K562 (cell line): ENCODE data around the gene KIF15. TPM values are rescaled to one million over a fixed set of nuclear protein-coding genes. Genes with fewer than 3 reads are reported as not detected.

Source experiments
- ATAC-seq: fragments of 200-7000 bp; cut with Tn5 transposase; 3 replicates; pipeline ENCODE4 v1.9.1; 2020; ENCODE audit warnings: moderate library complexity
- BruUV-seq: library from RNA; stranded (reverse); fragments of 400-500 nt; replicated peaks from 2 replicates; lab custom pipeline; 2021; lab: Mats Ljungman, UMichigan
- CTCF ChIA-PET: fragments of 300-600 bp; formaldehyde crosslinking; extraction: SDS; loops from one replicate; lab custom pipeline; 2021; ENCODE audit warnings: low intra/inter-chr PET ratio; lab: Yijun Ruan, JAX
- POLR2A ChIA-PET: fragments of 300-600, 350-650 bp; sonication (Branson Sonifier 250); formaldehyde crosslinking; extraction: SDS; loops from one replicate; lab custom pipeline; 2021; ENCODE audit warnings: antibody characterized with exemption, inconsistent platforms; lab: Yijun Ruan, JAX
- DNase-seq, 4 experiments: peaks; one replicate each; pipeline versions ENCODE4 v3.0.0 to v3.0.0-alpha.2; 2011 to 2018; ENCODE audit warnings: low spot score in 3 of 4, mixed read lengths in 3 of 4; ENCODE audit errors: extremely low read depth in 1 of 4
- FAIRE-seq: peaks from 2 replicates; lab custom pipeline; 2011; peaks lifted over from hg19 to GRCh38; lab: Jason Lieb, UNC
- H2AFZ ChIP-seq: 2 replicates; pipeline ENCODE4 v1.6.0; 2011; ENCODE audit warnings: low read depth, low read length, control low read depth, inconsistent platforms
- H3K27ac ChIP-seq: fragments of 200-600 bp; 3 replicates; pipeline ENCODE4 v1.8.0; 2011; ENCODE audit warnings: low read depth, mild to moderate bottlenecking, control low read depth, inconsistent platforms, low read length, moderate library complexity, mixed read lengths; ENCODE audit errors: extremely low read depth
- H3K27me3 ChIP-seq, 2 experiments: fragments of 300-600 bp in 1 of 2; 2 replicates in 1 of 2; 3 replicates in 1 of 2; pipeline versions ENCODE4 v1.6.0 to v1.8.0; 2011; ENCODE audit warnings: inconsistent platforms in 2 of 2, low read length in 2 of 2, mild to moderate bottlenecking in 1 of 2, mixed read lengths in 1 of 2, moderate library complexity in 1 of 2; ENCODE audit not compliant: control insufficient read depth in 2 of 2, insufficient read depth in 2 of 2
- H3K36me3 ChIP-seq: fragments of 300-600 bp; 3 replicates; pipeline ENCODE4 v1.8.0; 2011; ENCODE audit warnings: mild to moderate bottlenecking, low read length, inconsistent platforms; ENCODE audit not compliant: control insufficient read depth, insufficient read depth
- H3K4me1 ChIP-seq, 2 experiments: fragments of 200-600 bp in 1 of 2; replicated peaks in 1 of 2; 2 replicates in 1 of 2; 3 replicates in 1 of 2; pipeline versions ENCODE4 v1.5.1 to v1.8.0; 2011; ENCODE audit warnings: inconsistent platforms in 2 of 2, low read length in 2 of 2, mild to moderate bottlenecking in 1 of 2, mixed read lengths in 1 of 2, moderate library complexity in 1 of 2; ENCODE audit not compliant: control insufficient read depth in 2 of 2, insufficient read depth in 2 of 2
- H3K4me2 ChIP-seq: 2 replicates; pipeline ENCODE4 v1.6.1; 2011; ENCODE audit warnings: low read length, control low read depth, inconsistent platforms, mixed read lengths; ENCODE audit not compliant: insufficient read depth
- H3K4me3 ChIP-seq: fragments of 200-600 bp; sonication (generic), shearing (Covaris generic); 2 replicates; pipeline ENCODE4 v1.5.1; 2016; ENCODE audit warnings: control low read depth, inconsistent platforms
- H3K79me2 ChIP-seq: fragments of 200-600 bp; 3 replicates; pipeline ENCODE4 v1.8.0; 2011; ENCODE audit warnings: low read length, inconsistent platforms; ENCODE audit not compliant: control insufficient read depth, insufficient read depth
- H3K9ac ChIP-seq, 2 experiments: 2 replicates each; pipeline versions ENCODE4 v1.6.0 to v1.6.1; 2011; ENCODE audit warnings: low read depth in 2 of 2, low read length in 2 of 2, control low read depth in 1 of 2, inconsistent platforms in 1 of 2, mild to moderate bottlenecking in 1 of 2, mixed read lengths in 1 of 2; ENCODE audit not compliant: insufficient read depth in 1 of 2
- H3K9me1 ChIP-seq: one replicate; pipeline ENCODE4 v1.6.0; 2011; ENCODE audit warnings: inconsistent platforms, mild to moderate bottlenecking, low read length, moderate library complexity; ENCODE audit not compliant: control insufficient read depth, insufficient read depth
- H3K9me3 ChIP-seq: replicated peaks from 2 replicates; pipeline ENCODE4 v1.5.1; 2011; ENCODE audit warnings: low read depth, low read length, inconsistent platforms; ENCODE audit not compliant: control insufficient read depth, insufficient read depth
- H4K20me1 ChIP-seq: replicated peaks from 2 replicates; pipeline ENCODE4 v1.6.1; 2011; ENCODE audit warnings: low read length, inconsistent platforms, mixed read lengths; ENCODE audit not compliant: control insufficient read depth, insufficient read depth
- BCOR ChIP-seq: fragments of 450-650 bp; IDR thresholded peaks from 2 replicates; pipeline ENCODE4 v1.6.1; 2016
- DIDO1 ChIP-seq: fragments of 450-650 bp; IDR thresholded peaks from 2 replicates; pipeline ENCODE4 v1.6.1; 2016; ENCODE audit warnings: low read depth, missing biosample characterization, missing genetic modification characterization
- ESRRB ChIP-seq: fragments of 250-450 bp; sonication (Bioruptor Pico); IDR thresholded peaks from 2 replicates; pipeline ENCODE4 v1.5.0; 2020; ENCODE audit warnings: mild to moderate bottlenecking, moderate library complexity, borderline replicate concordance
- KDM1A ChIP-seq, 2 experiments: fragments of 450-650 bp; IDR thresholded peaks; 2 replicates each; pipeline ENCODE4 v1.6.1; 2016; ENCODE audit warnings: mild to moderate bottlenecking in 2 of 2
- POLR2AphosphoS5 ChIP-seq: IDR thresholded peaks from 2 replicates; pipeline ENCODE4 v1.6.1; 2011; ENCODE audit warnings: mild to moderate bottlenecking, low read depth, low read length, moderate library complexity; ENCODE audit not compliant: control insufficient read depth, insufficient read depth
- RBM25 ChIP-seq: fragments of 200-400 bp; formaldehyde crosslinking; IDR thresholded peaks from 2 replicates; pipeline ENCODE4 v1.6.1; 2018; ENCODE audit warnings: low read length, low read depth, moderate library complexity; ENCODE audit not compliant: severe bottlenecking
- ZNF146 ChIP-seq: IDR thresholded peaks from one replicate; pipeline ENCODE4 v1.6.1; 2018; ENCODE audit warnings: missing compliant biosample characterization; ENCODE audit not compliant: unreplicated experiment
- ZNF707 ChIP-seq: fragments of 250-450 bp; sonication (Bioruptor Pico); conservative IDR thresholded peaks from 2 replicates; pipeline ENCODE4 v1.8.0; 2022; ENCODE audit warnings: inconsistent platforms, mild to moderate bottlenecking, moderate library complexity
- in situ Hi-C: fragments of 300-500 bp; cut with MboI; formaldehyde crosslinking; loops from 4 replicates; pipeline ENCODE4 v1.15.0; 2018; ENCODE audit warnings: inconsistent platforms, mixed read lengths
- intact Hi-C: fragments of 100-400 bp; cut with micrococcal nuclease; formaldehyde crosslinking; loops from 2 replicates; pipeline ENCODE4 v1.14.2; 2022
- polyA plus RNA-seq, 8 experiments: library from polyadenylated mRNA; depleted of rRNA in 4 of 8; stranded (reverse) in 5 of 8; unstranded in 3 of 8; fragments of >200 nt; fragmentation: Nextera tagmentation in 2 of 8; fragmentation: Illumina TruSeq in 1 of 8; extraction: Ambion mirVana in 2 of 8; extraction: Trizol in 1 of 8; gene quantifications; 2 replicates each; pipeline versions ENCODE4 v1.2.1 to v1.2.3, GENCODE V29; 2011 to 2014; ENCODE audit warnings: inconsistent platforms in 1 of 8, missing spikeins in 1 of 8
- total RNA-seq, 7 experiments: library from RNA; depleted of rRNA in 6 of 7; stranded (reverse); fragments of >200 nt in 6 of 7; fragmentation: Illumina TruSeq in 2 of 7; extraction: Trizol in 2 of 7; gene quantifications; 2 replicates each; pipeline versions ENCODE4 v1.2.1 to v1.2.3, GENCODE V29; 2011 to 2021; ENCODE audit warnings: low replicate concordance in 1 of 7
- TF ChIP-seq, protein P1 (sequence below): fragments of 200-800 bp; sonication (Bioruptor generic); IDR thresholded peaks from 2 replicates; pipeline ENCODE4 v1.6.1; 2017; ENCODE audit warnings: missing genetic modification characterization, missing compliant biosample characterization
- TF ChIP-seq, protein P2 (sequence below): fragments of 250-450 bp; sonication (Bioruptor Pico); IDR thresholded peaks from 2 replicates; pipeline ENCODE4 v1.4.0; 2020; ENCODE audit warnings: mild to moderate bottlenecking, moderate library complexity

KIF15 gene
- total and polyA plus RNA-seq, 9 of the 15 experiments (the other 6 are each of a cell fraction or from before 2014, with no cell fraction given) = 9.0 to 45.9 (median 26.0) TPM

DNA sequence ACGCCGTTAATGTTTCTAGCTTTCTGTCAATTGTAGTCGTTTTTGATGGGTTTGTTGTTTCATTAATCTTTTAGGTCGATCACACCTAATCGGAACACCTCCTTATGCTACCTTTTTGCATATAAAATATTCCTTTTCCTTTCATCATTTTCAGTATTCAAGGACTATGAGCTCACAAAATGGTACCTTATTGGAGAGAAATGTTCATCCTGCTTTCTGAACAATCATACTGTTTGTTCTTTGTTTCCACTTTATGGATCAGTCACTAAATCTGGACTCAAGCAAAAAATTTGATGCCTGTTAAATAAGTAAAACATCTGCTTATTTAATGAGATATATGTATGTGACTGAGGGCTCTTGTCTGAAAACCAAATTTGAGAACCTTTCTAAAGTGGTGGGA lies 1.1 kb downstream of the KIF15 start (continued):
- TF ChIP-seq, protein P1, sequence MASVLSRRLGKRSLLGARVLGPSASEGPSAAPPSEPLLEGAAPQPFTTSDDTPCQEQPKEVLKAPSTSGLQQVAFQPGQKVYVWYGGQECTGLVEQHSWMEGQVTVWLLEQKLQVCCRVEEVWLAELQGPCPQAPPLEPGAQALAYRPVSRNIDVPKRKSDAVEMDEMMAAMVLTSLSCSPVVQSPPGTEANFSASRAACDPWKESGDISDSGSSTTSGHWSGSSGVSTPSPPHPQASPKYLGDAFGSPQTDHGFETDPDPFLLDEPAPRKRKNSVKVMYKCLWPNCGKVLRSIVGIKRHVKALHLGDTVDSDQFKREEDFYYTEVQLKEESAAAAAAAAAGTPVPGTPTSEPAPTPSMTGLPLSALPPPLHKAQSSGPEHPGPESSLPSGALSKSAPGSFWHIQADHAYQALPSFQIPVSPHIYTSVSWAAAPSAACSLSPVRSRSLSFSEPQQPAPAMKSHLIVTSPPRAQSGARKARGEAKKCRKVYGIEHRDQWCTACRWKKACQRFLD (CRISPR knock-in tag) = 0 out of 2 replicates have a peak, but pooled peaks have one; percentile 26
- TF ChIP-seq, protein P2, sequence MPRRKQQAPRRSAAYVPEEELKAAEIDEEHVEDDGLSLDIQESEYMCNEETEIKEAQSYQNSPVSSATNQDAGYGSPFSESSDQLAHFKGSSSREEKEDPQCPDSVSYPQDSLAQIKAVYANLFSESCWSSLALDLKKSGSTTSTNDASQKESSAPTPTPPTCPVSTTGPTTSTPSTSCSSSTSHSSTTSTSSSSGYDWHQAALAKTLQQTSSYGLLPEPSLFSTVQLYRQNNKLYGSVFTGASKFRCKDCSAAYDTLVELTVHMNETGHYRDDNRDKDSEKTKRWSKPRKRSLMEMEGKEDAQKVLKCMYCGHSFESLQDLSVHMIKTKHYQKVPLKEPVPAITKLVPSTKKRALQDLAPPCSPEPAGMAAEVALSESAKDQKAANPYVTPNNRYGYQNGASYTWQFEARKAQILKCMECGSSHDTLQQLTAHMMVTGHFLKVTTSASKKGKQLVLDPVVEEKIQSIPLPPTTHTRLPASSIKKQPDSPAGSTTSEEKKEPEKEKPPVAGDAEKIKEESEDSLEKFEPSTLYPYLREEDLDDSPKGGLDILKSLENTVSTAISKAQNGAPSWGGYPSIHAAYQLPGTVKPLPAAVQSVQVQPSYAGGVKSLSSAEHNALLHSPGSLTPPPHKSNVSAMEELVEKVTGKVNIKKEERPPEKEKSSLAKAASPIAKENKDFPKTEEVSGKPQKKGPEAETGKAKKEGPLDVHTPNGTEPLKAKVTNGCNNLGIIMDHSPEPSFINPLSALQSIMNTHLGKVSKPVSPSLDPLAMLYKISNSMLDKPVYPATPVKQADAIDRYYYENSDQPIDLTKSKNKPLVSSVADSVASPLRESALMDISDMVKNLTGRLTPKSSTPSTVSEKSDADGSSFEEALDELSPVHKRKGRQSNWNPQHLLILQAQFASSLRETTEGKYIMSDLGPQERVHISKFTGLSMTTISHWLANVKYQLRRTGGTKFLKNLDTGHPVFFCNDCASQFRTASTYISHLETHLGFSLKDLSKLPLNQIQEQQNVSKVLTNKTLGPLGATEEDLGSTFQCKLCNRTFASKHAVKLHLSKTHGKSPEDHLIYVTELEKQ (CRISPR knock-in tag) = no peak
- TF ChIP-seq ZNF707 (CRISPR knock-in tag) = no peak

DNA sequence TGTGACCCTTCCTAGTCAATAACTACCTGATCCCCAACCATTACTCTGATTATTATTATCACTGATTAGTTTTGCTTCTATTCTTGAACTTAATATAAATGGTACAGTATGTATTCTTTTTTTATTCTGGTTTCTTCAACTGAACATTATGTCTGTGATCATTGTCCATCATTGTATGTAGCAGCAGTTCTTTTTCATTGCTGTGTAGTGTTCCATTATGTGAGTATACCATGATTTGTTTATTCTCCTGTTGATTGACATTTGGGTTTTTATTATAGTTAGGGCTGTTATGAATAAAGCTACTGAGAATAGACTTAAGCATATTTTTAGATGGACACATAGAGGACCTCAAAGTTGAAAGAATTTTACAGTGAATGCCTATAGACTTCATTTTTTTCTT lies 2.7 kb downstream of the KIF15 start:
- Histone ChIP-seq H3K27ac (no peak overlapping the region), H3K79me2 (peaks cover 86% of the 10 kb centered on the region), H4K20me1 (no peaks in the 10 kb centered on the region), H3K36me3 (peaks cover 44% of the 10 kb centered on the region), H3K4me1 (peaks cover 0 to 4% of the 10 kb centered on the region in 2 experiments; a peak in 3 of 5 replicates), H2AFZ (no peak overlapping the region), H3K9me1 (no peaks in the 10 kb centered on the region), H3K27me3 (no peaks in the 10 kb centered on the region), H3K4me3 (no peak overlapping the region), H3K9me3 (peaks cover 27% of the 10 kb centered on the region), H3K9ac (no peak overlapping the region), H3K4me2 (no peak overlapping the region)
- CTCF ChIA-PET = no interaction called here
- ATAC-seq (no peak), DNase-seq (no peak), FAIRE-seq (no peak)
- no TSS peak for BruUV-seq
- intact Hi-C loops (loop anchor here (5.0 kb wide), 1 partner anchor 213 kb away; the partner anchor contains the start of genes EXOSC7 and ZDHHC3), in situ Hi-C loops (no loop called here)
- TF ChIP-seq ESRRB (CRISPR knock-in tag) (no peak), ZNF146 (CRISPR knock-in tag) (peak; percentile 92), RBM25 (peak; percentile 81), BCOR (peak; percentile 54), POLR2AphosphoS5 (no peak), KDM1A (IDR thresholded peaks at IDR 0.05) (0 out of 4 replicates have a peak, but pooled peaks of 1 of the 2 experiments have one; percentile 7), DIDO1 (tag) (no peak)
- POLR2A ChIA-PET = no interaction called here
